C4-2B (cell line): ENCODE results near the gene CRMP1.

Experiments used
- ZFX ChIP-seq: fragments of 450-650 bp; IDR thresholded peaks from 2 replicates; pipeline ENCODE4 v1.6.1; 2017
- TF ChIP-seq, protein P1 (sequence below): fragments of 450-650 bp; conservative IDR thresholded peaks from 2 replicates; pipeline ENCODE4 v1.5.1; 2017; ENCODE audit warnings: mild to moderate bottlenecking

DNA sequence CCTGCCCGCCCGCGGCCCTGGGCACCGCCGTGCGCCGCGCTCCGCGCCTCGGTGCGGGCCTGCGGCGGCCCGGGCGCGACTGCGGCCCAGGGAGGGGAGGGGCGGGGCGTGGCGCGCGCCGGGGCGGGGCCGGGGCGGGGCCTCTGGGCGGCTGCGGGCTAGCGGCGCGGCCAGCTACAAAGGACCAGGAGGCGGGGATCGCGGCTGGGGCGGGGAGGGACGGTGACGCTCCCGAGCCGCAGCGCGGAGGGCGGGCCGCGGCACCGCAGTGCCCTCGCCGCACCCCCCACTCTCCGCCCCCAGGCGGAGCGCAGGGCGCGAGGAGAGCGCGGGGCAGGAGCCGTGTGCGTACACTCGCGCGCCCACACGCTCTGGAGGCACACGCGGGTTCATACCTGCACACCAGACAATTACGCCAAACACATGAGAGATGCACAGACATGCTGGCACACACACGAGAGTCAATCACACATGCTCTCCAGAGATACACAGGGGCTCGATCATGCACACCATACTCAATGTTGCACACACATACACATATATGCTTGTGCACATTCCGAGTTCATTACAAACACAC is at the start of gene CRMP1:
- TF ChIP-seq, protein P1, sequence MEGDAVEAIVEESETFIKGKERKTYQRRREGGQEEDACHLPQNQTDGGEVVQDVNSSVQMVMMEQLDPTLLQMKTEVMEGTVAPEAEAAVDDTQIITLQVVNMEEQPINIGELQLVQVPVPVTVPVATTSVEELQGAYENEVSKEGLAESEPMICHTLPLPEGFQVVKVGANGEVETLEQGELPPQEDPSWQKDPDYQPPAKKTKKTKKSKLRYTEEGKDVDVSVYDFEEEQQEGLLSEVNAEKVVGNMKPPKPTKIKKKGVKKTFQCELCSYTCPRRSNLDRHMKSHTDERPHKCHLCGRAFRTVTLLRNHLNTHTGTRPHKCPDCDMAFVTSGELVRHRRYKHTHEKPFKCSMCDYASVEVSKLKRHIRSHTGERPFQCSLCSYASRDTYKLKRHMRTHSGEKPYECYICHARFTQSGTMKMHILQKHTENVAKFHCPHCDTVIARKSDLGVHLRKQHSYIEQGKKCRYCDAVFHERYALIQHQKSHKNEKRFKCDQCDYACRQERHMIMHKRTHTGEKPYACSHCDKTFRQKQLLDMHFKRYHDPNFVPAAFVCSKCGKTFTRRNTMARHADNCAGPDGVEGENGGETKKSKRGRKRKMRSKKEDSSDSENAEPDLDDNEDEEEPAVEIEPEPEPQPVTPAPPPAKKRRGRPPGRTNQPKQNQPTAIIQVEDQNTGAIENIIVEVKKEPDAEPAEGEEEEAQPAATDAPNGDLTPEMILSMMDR = no peak
- no peak for TF ChIP-seq ZFX
